Natural killer cell (primary cell): Measurements from ENCODE around the gene MGAT5B. TPM values are rescaled to one million over a fixed set of nuclear protein-coding genes. Genes with fewer than 3 reads are reported as not detected.

Experiments used
- ATAC-seq, 3 donors: fragments of 150-1000 bp in 2 of 3; fragments of 200-7000 bp in 1 of 3; cut with Tn5 transposase; 1 replicate in 1 of 3; 2 replicates in 2 of 3; pipeline ENCODE4 v1.10.0; 2021; ENCODE audit warnings: mild to moderate bottlenecking in 2 of 3, moderate library complexity in 2 of 3
- DNase-seq, 2 donors: peaks; one replicate each; pipeline versions ENCODE4 v3.0.0 to v3.0.0-alpha.2; 2013 to 2021; ENCODE audit warnings: mixed read lengths in 1 of 2
- H3K27ac ChIP-seq: one replicate; pipeline ENCODE4 v1.5.1; 2013; ENCODE audit warnings: mild to moderate bottlenecking, low read length
- H3K27me3 ChIP-seq: one replicate; pipeline ENCODE4 v1.6.1; 2013; ENCODE audit warnings: low read length; ENCODE audit not compliant: control insufficient read depth, insufficient read depth
- H3K36me3 ChIP-seq: one replicate; pipeline ENCODE4 v1.6.1; 2013; ENCODE audit warnings: low read length; ENCODE audit not compliant: control insufficient read depth, insufficient read depth
- H3K4me1 ChIP-seq: one replicate; pipeline ENCODE4 v1.6.1; 2013; ENCODE audit warnings: low read length; ENCODE audit not compliant: control insufficient read depth, insufficient read depth
- H3K4me3 ChIP-seq: one replicate; pipeline ENCODE4 v1.5.1; 2013; ENCODE audit warnings: low read length
- H3K9me3 ChIP-seq: one replicate; pipeline ENCODE4 v1.6.1; 2013; ENCODE audit warnings: low read length; ENCODE audit not compliant: control insufficient read depth, insufficient read depth
- H3K27ac Mint-ChIP-seq, 2 donors: one replicate each; pipeline ENCODE4 v1.8.0; 2022; ENCODE audit warnings: mild to moderate bottlenecking in 2 of 2, mixed read lengths in 2 of 2, moderate library complexity in 1 of 2
- H3K27me3 Mint-ChIP-seq, 2 donors: one replicate each; pipeline ENCODE4 v1.8.0; 2022; ENCODE audit warnings: low read depth in 2 of 2, mixed read lengths in 2 of 2
- H3K36me3 Mint-ChIP-seq: one replicate; pipeline ENCODE4 v1.8.0; 2022; ENCODE audit warnings: mixed read lengths
- H3K4me1 Mint-ChIP-seq, 2 donors: one replicate each; pipeline ENCODE4 v1.8.0; 2022; ENCODE audit warnings: mixed read lengths in 2 of 2
- H3K4me3 Mint-ChIP-seq: one replicate; pipeline ENCODE4 v1.8.0; 2022; ENCODE audit warnings: mild to moderate bottlenecking, moderate library complexity, mixed read lengths
- H3K9me3 Mint-ChIP-seq, 2 donors: one replicate each; pipeline ENCODE4 v1.8.0; 2022; ENCODE audit warnings: mixed read lengths in 2 of 2
- CTCF ChIP-seq: fragments of 200-600 bp; IDR thresholded peaks from one replicate; pipeline ENCODE4 v1.8.0; 2022; ENCODE audit warnings: antibody characterized with exemption
- WGBS: methylation state at CpG from one replicate; pipeline ENCODE4 v1.1.7; 2013; ENCODE audit warnings: missing lambda C conversion rate; ENCODE audit not compliant: insufficient coverage; 5-methylcytosine and 5-hydroxymethylcytosine counted together
- intact Hi-C: fragments of 100-400 bp; cut with micrococcal nuclease; formaldehyde crosslinking; loops from one replicate; pipeline ENCODE4 v1.14.2; 2022
- total RNA-seq, 4 donors: library from RNA; stranded (reverse); fragments of 120-200 nt in 1 of 4; gene quantifications; one replicate each; pipeline versions ENCODE4 v1.2.3 to v1.2.4, GENCODE V29; 2013 to 2022

The MGAT5B gene
- total RNA-seq, 3 donors from 2014 or later (not counting 1 experiment from before 2014, with no cell fraction given) = not detected

GRCh38 chr17:76912421-76913164 lies 44.4 kb downstream of the MGAT5B start:
- Mint-ChIP-seq H3K27ac (no peak overlapping the region), H3K4me3 (no peak overlapping the region), H3K27me3 (peaks cover 0 to 14% of the 10 kb centered on the region in 2 donors), H3K9me3 (no peaks in the 10 kb centered on the region), H3K36me3 (no peaks in the 10 kb centered on the region), H3K4me1 (no peaks in the 10 kb centered on the region)
- Histone ChIP-seq H3K4me3 (no peak overlapping the region), H3K27ac (no peak overlapping the region), H3K9me3 (no peaks in the 10 kb centered on the region), H3K36me3 (no peaks in the 10 kb centered on the region), H3K27me3 (no peaks in the 10 kb centered on the region), H3K4me1 (no peaks in the 10 kb centered on the region)
- no peak for ATAC-seq
- TF ChIP-seq CTCF = no peak
- DNase-seq = no peak
- intact Hi-C loops = no loop called here
- 91% methylated on average over 28 of the region's 28 CpGs for WGBS

GRCh38 chr17:76914937-76915336 lies 46.7 kb downstream of the MGAT5B start:
- no peaks in the 10 kb centered on the region for H3K36me3 ChIP-seq
- no peaks in the 10 kb centered on the region for H3K9me3 Mint-ChIP-seq
- ATAC-seq = no peak
- H3K27ac ChIP-seq = no peak overlapping the region
- H3K4me3 Mint-ChIP-seq = no peak overlapping the region
- H3K4me1 Mint-ChIP-seq = no peaks in the 10 kb centered on the region
- no peak overlapping the region for H3K4me3 ChIP-seq
- no peaks in the 10 kb centered on the region for H3K36me3 Mint-ChIP-seq
- H3K9me3 ChIP-seq = no peaks in the 10 kb centered on the region
- H3K27ac Mint-ChIP-seq = no peak overlapping the region
- peaks cover 0 to 8% of the 10 kb centered on the region in 2 donors for H3K27me3 Mint-ChIP-seq
- no peaks in the 10 kb centered on the region for H3K27me3 ChIP-seq
- DNase-seq = no peak
- intact Hi-C loops = no loop called here
- 82% methylated on average over 6 of the region's 6 CpGs for WGBS
- no peak for TF ChIP-seq CTCF
- no peaks in the 10 kb centered on the region for H3K4me1 ChIP-seq

- H3K27me3 ChIP-seq = no peaks in the 10 kb centered on the region
- Mint-ChIP-seq H3K27me3 (peaks cover 0 to 4% of the 10 kb centered on the region in 2 donors), H3K9me3 (no peaks in the 10 kb centered on the region), H3K4me3 (no peak overlapping the region), H3K36me3 (no peaks in the 10 kb centered on the region), H3K4me1 (no peaks in the 10 kb centered on the region), H3K27ac (no peak overlapping the region)
- DNase-seq (no peak), ATAC-seq (no peak)
- TF ChIP-seq CTCF = no peak
- H3K9me3 ChIP-seq = no peaks in the 10 kb centered on the region
- intact Hi-C loops = no loop called here
- no peaks in the 10 kb centered on the region for H3K36me3 ChIP-seq
- 90% methylated on average over 28 of the region's 28 CpGs for WGBS
- no peak overlapping the region for H3K27ac ChIP-seq
- no peaks in the 10 kb centered on the region for H3K4me1 ChIP-seq
- H3K4me3 ChIP-seq = no peak overlapping the region
These were observed 47.8 kb downstream of the MGAT5B start for GRCh38 chr17:76915840-76916510.
